Epidermal melanocyte (primary cell): ENCODE results near the gene INPP5A.

ENCODE experiments used
- DNase-seq: peaks from one replicate; pipeline ENCODE4 v3.0.0; 2011; ENCODE audit warnings: low spot score; ENCODE audit not compliant: insufficient read length

Gene INPP5A

GRCh38 chr10:132626761-132627665 lies 89.4 kb downstream of the INPP5A start:
- no peak for DNase-seq

GRCh38 chr10:132627666-132628531 lies 90.3 kb downstream of the INPP5A start:
- DNase-seq: peak; percentile 85

GRCh38 chr10:132628966-132629900 lies 91.6 kb downstream of the INPP5A start:
- DNase-seq: no peak

GRCh38 chr10:132630156-132630555 lies 92.6 kb downstream of the INPP5A start:
- DNase-seq: no peak

- no peak for DNase-seq
Observed at GRCh38 chr10:132630666-132631337, 93.2 kb downstream of the INPP5A start.

GRCh38 chr10:132631338-132631735 lies 93.8 kb downstream of the INPP5A start:
- no peak for DNase-seq

- no peak for DNase-seq
Observed at GRCh38 chr10:132632091-132632561, 94.5 kb downstream of the INPP5A start.

GRCh38 chr10:132632851-132633684 lies 95.5 kb downstream of the INPP5A start:
- DNase-seq: no peak

GRCh38 chr10:132634241-132634946 lies 96.8 kb downstream of the INPP5A start:
- no peak for DNase-seq

- DNase-seq: no peak
Observed at GRCh38 chr10:132634947-132635271, 97.3 kb downstream of the INPP5A start.

GRCh38 chr10:132636358-132636757 lies 98.8 kb downstream of the INPP5A start:
- DNase-seq: no peak

- DNase-seq: peak; percentile 97
Observed at GRCh38 chr10:132637477-132638129, 100.0 kb downstream of the INPP5A start.

- no peak for DNase-seq
Observed at GRCh38 chr10:132638130-132638515, 100.5 kb downstream of the INPP5A start.

- DNase-seq: no peak
Observed at GRCh38 chr10:132639470-132639869, 101.9 kb downstream of the INPP5A start.

GRCh38 chr10:132640326-132641125 lies 102.9 kb downstream of the INPP5A start:
- no peak for DNase-seq

GRCh38 chr10:132641401-132641800 lies 103.8 kb downstream of the INPP5A start:
- DNase-seq: no peak

GRCh38 chr10:132641966-132642731 lies 104.6 kb downstream of the INPP5A start:
- DNase-seq: no peak
